GM12878 (cell line): ENCODE data around the gene GUK1. TPM values are rescaled to one million over a fixed set of nuclear protein-coding genes. Genes with fewer than 3 reads are reported as not detected.

Experiments used
- ATAC-seq: fragments of 200-7000 bp; cut with Tn5 transposase; 3 replicates; pipeline ENCODE4 v1.9.1; 2020; ENCODE audit warnings: mild to moderate bottlenecking, moderate library complexity
- BruUV-seq: library from RNA; stranded (reverse); fragments of 400-500 nt; replicated peaks from 2 replicates; lab custom pipeline; 2021; lab: Mats Ljungman, UMichigan
- CTCF ChIA-PET: fragments of 300-600 bp; sonication (Branson Sonifier 250); formaldehyde crosslinking; extraction: SDS; loops from one replicate; lab custom pipeline; 2021; ENCODE audit warnings: inconsistent platforms; lab: Yijun Ruan, JAX
- POLR2A ChIA-PET: fragments of 350-600 bp; formaldehyde crosslinking; extraction: SDS; loops from one replicate; lab custom pipeline; 2021; ENCODE audit warnings: inconsistent platforms; lab: Charles Lee
- RAD21 ChIA-PET: fragments of 300-600 bp; sonication (Branson Sonifier 250); formaldehyde crosslinking; loops from one replicate; lab custom pipeline; 2023; ENCODE audit warnings: antibody characterized with exemption; ENCODE audit not compliant: unreplicated experiment; lab: Charles Lee
- SMC1A ChIA-PET: fragments of 300-600 bp; sonication (Branson Sonifier 250); formaldehyde crosslinking; loops from one replicate; lab custom pipeline; 2023; ENCODE audit not compliant: unreplicated experiment, uncharacterized antibody; lab: Charles Lee
- DNase-seq: peaks from one replicate; pipeline ENCODE4 v3.0.0-alpha.2; 2011; ENCODE audit warnings: low read depth, low spot score
- FAIRE-seq: peaks from 3 replicates; lab custom pipeline; 2011; peaks lifted over from hg19 to GRCh38; lab: Jason Lieb, UNC
- H2AFZ ChIP-seq: 2 replicates; pipeline ENCODE4 v1.6.0; 2011; ENCODE audit warnings: low read depth, low read length, control low read depth; ENCODE audit not compliant: control insufficient read depth
- H3K27ac ChIP-seq: 2 replicates; pipeline ENCODE4 v1.5.1; 2011; ENCODE audit warnings: control low read depth; ENCODE audit not compliant: control insufficient read depth, insufficient read depth
- H3K27me3 ChIP-seq, 2 experiments: replicated peaks in 1 of 2; 2 replicates each; pipeline versions ENCODE4 v1.6.0 to v1.6.1; 2011; ENCODE audit warnings: low read length in 1 of 2; ENCODE audit not compliant: control insufficient read depth in 2 of 2, insufficient read depth in 2 of 2
- H3K36me3 ChIP-seq, 2 experiments: 2 replicates each; pipeline ENCODE4 v1.5.1; 2011; ENCODE audit warnings: low read length in 1 of 2; ENCODE audit not compliant: control insufficient read depth in 2 of 2, insufficient read depth in 2 of 2
- H3K4me1 ChIP-seq: 2 replicates; pipeline ENCODE4 v1.6.1; 2011; ENCODE audit warnings: mild to moderate bottlenecking, low read length, moderate library complexity, mixed read lengths; ENCODE audit not compliant: control insufficient read depth, insufficient read depth
- H3K4me2 ChIP-seq: 2 replicates; pipeline ENCODE4 v1.6.0; 2011; ENCODE audit warnings: control low read depth; ENCODE audit not compliant: control insufficient read depth, insufficient read depth
- H3K4me3 ChIP-seq: fragments of 200-600 bp; sonication (generic); 2 replicates; pipeline ENCODE4 v1.5.1; 2016
- H3K79me2 ChIP-seq: 2 replicates; pipeline ENCODE4 v1.6.0; 2011; ENCODE audit warnings: low read length; ENCODE audit not compliant: control insufficient read depth, insufficient read depth
- H3K9ac ChIP-seq: 2 replicates; pipeline ENCODE4 v1.8.0; 2011; ENCODE audit warnings: low read length, control low read depth, mixed read lengths; ENCODE audit not compliant: control insufficient read depth, insufficient read depth
- H3K9me3 ChIP-seq: replicated peaks from 3 replicates; pipeline ENCODE4 v1.5.1; 2011; ENCODE audit warnings: mild to moderate bottlenecking, low read length; ENCODE audit not compliant: control insufficient read depth, insufficient read depth
- H4K20me1 ChIP-seq: 2 replicates; pipeline ENCODE4 v1.6.0; 2011; ENCODE audit not compliant: control insufficient read depth, insufficient read depth
- FOXK2 ChIP-seq: fragments of 450-650 bp; IDR thresholded peaks from 2 replicates; pipeline ENCODE4 v1.6.1; 2017; ENCODE audit warnings: mild to moderate bottlenecking, moderate library complexity
- MEF2B ChIP-seq: fragments of 450-650 bp; IDR thresholded peaks from 2 replicates; pipeline ENCODE4 v1.6.1; 2018; ENCODE audit warnings: mild to moderate bottlenecking, moderate library complexity; ENCODE audit not compliant: partially characterized antibody, poor library complexity, severe bottlenecking
- MTA2 ChIP-seq: fragments of 450-650 bp; IDR thresholded peaks from 2 replicates; pipeline ENCODE4 v1.6.1; 2016; ENCODE audit warnings: low read depth, mild to moderate bottlenecking, moderate library complexity
- MYC ChIP-seq: IDR thresholded peaks from 2 replicates; pipeline ENCODE4 v1.6.1; 2011; ENCODE audit warnings: mild to moderate bottlenecking, low read length, moderate library complexity, inconsistent platforms; ENCODE audit not compliant: insufficient read depth, insufficient replicate concordance, insufficient read length, severe bottlenecking
- PML ChIP-seq: IDR thresholded peaks from 2 replicates; pipeline ENCODE4 v1.6.1; 2012; ENCODE audit warnings: low read length, inconsistent platforms
- POU2F2 ChIP-seq: IDR thresholded peaks from 3 replicates; pipeline ENCODE4 v1.6.1; 2011; ENCODE audit warnings: low read depth, mild to moderate bottlenecking, low read length, borderline replicate concordance
- RBBP5 ChIP-seq: fragments of 200-600 bp; sonication (generic); conservative IDR thresholded peaks from 2 replicates; pipeline ENCODE4 v1.6.1; 2016
- SMARCA5 ChIP-seq: fragments of 450-650 bp; IDR thresholded peaks from 2 replicates; pipeline ENCODE4 v1.6.1; 2017; ENCODE audit warnings: mild to moderate bottlenecking
- SUPT20H ChIP-seq: IDR thresholded peaks from 2 replicates; pipeline ENCODE4 v1.6.1; 2011; ENCODE audit warnings: low read depth, mild to moderate bottlenecking, low read length, moderate library complexity, borderline replicate concordance; ENCODE audit not compliant: control insufficient read depth
- WGBS: methylation state at CpG from one replicate; pipeline ENCODE4 v1.1.6; 2016; ENCODE audit warnings: low lambda C conversion rate; ENCODE audit not compliant: insufficient replicate concordance, insufficient coverage; ENCODE audit errors: missing lambda C conversion rate; 5-methylcytosine and 5-hydroxymethylcytosine counted together
- in situ Hi-C: fragments of 300-500 bp; cut with MboI; formaldehyde crosslinking; loops from 9 replicates; pipeline ENCODE4 v1.14.3; 2018; ENCODE audit warnings: mixed read lengths
- intact Hi-C: fragments of 100-400 bp; cut with micrococcal nuclease; formaldehyde crosslinking; loops from one replicate; pipeline ENCODE4 v1.14.2; 2022; ENCODE audit not compliant: unreplicated experiment
- polyA plus RNA-seq, 11 experiments: library from polyadenylated mRNA; depleted of rRNA in 4 of 11; unstranded in 6 of 11; stranded (reverse) in 5 of 11; fragments of >200 nt; fragmentation: Nextera tagmentation in 4 of 11; fragmentation: Illumina TruSeq in 1 of 11; extraction: Ambion mirVana in 4 of 11; extraction: Trizol in 1 of 11; gene quantifications; 1 replicate in 1 of 11; 2 replicates in 10 of 11; pipeline versions ENCODE4 v1.2.1 to v1.2.3, GENCODE V29; 2011 to 2016; ENCODE audit warnings: inconsistent platforms in 2 of 11, missing spikeins in 2 of 11, low read depth in 1 of 11
- total RNA-seq, 4 experiments: library from RNA; depleted of rRNA in 3 of 4; stranded (reverse); fragments of >200 nt in 3 of 4; fragmentation: Illumina TruSeq in 1 of 4; extraction: Trizol in 1 of 4; gene quantifications; 2 replicates each; pipeline versions ENCODE4 v1.2.1 to v1.2.3, GENCODE V29; 2013 to 2021
- TF ChIP-seq, protein P1 (sequence below): fragments of 450-650 bp; IDR thresholded peaks from 2 replicates; pipeline ENCODE4 v1.6.1; 2018; ENCODE audit warnings: mild to moderate bottlenecking, low read depth, moderate library complexity; ENCODE audit not compliant: partially characterized antibody
- TF ChIP-seq, protein P2 (sequence below): fragments of 450-650 bp; IDR thresholded peaks from 2 replicates; pipeline ENCODE4 v1.6.1; 2016; ENCODE audit warnings: mild to moderate bottlenecking, moderate library complexity, borderline replicate concordance

The GUK1 gene
- total and polyA plus RNA-seq, 10 of the 15 experiments (the other 5 are each of a cell fraction or from before 2014, with no cell fraction given) = 6.3 to 357 (median 203) TPM

DNA sequence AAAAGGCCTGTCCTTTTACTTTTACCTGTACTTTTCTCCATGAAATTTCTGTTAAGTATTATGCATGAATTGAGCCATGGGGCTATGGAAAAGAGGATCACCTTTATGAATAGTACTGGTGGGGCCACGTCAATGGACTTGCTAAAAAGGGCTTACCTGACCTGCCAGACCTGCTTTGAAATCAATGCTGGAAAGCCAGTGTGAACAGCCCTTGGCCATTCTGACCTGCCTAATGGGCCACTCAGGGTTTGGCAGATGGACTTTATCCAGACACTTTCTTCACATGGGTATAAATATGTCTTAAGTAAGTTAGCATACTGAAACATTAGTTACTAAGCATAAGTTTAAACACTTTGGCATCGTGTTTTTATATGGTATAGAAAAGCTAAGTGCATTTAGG is 8.3 kb upstream of the GUK1 start:
- H3K4me2 ChIP-seq = no peak overlapping the region
- no peak for ATAC-seq
- BruUV-seq = no TSS peak
- intact Hi-C loops (loop anchor here (2.0 to 5.0 kb wide), 3 partner anchors 326 to 383 kb away; a partner anchor contains a TSS), in situ Hi-C loops (no loop called here)
- H3K4me1 ChIP-seq = no peaks in the 10 kb centered on the region
- CTCF ChIA-PET = interaction anchor here (1.0 to 5.2 kb wide), 6 partner anchors 10 to 55 kb away, joined by 3 to 63 read pairs (median 6); partner anchors contain the start of genes ARF1 and IBA57
- no peak overlapping the region for H3K27ac ChIP-seq
- H3K27me3 ChIP-seq = no peaks in the 10 kb centered on the region; a peak in 2 of 4 replicates
- no peak for DNase-seq
- SMC1A ChIA-PET = interaction anchor here (1.4 to 3.0 kb wide), 2 partner anchors 9 to 34 kb away, joined by 3 to 32 read pairs; partner anchors contain the start of gene IBA57
- WGBS = 42% methylated on average over 2 of the region's 2 CpGs
- H3K4me3 ChIP-seq = no peak overlapping the region
- POLR2A ChIA-PET = no interaction called here
- RAD21 ChIA-PET = interaction anchor here (1.1 to 2.8 kb wide), 2 partner anchors 35 to 382 kb away, joined by 4 to 27 read pairs; partner anchors contain the start of gene IBA57
- no peaks in the 10 kb centered on the region for H3K36me3 ChIP-seq
- H3K9ac ChIP-seq = no peak overlapping the region
- no peaks in the 10 kb centered on the region for H4K20me1 ChIP-seq
- TF ChIP-seq SUPT20H (no peak), SMARCA5 (no peak), MTA2 (no peak), MEF2B (no peak), PML (no peak), POU2F2 (no peak), MYC (no peak), RBBP5 (no peak), FOXK2 (no peak)
- TF ChIP-seq, protein P1, sequence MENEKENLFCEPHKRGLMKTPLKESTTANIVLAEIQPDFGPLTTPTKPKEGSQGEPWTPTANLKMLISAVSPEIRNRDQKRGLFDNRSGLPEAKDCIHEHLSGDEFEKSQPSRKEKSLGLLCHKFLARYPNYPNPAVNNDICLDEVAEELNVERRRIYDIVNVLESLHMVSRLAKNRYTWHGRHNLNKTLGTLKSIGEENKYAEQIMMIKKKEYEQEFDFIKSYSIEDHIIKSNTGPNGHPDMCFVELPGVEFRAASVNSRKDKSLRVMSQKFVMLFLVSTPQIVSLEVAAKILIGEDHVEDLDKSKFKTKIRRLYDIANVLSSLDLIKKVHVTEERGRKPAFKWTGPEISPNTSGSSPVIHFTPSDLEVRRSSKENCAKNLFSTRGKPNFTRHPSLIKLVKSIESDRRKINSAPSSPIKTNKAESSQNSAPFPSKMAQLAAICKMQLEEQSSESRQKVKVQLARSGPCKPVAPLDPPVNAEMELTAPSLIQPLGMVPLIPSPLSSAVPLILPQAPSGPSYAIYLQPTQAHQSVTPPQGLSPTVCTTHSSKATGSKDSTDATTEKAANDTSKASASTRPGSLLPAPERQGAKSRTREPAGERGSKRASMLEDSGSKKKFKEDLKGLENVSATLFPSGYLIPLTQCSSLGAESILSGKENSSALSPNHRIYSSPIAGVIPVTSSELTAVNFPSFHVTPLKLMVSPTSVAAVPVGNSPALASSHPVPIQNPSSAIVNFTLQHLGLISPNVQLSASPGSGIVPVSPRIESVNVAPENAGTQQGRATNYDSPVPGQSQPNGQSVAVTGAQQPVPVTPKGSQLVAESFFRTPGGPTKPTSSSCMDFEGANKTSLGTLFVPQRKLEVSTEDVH = no peak
- TF ChIP-seq, protein P2, sequence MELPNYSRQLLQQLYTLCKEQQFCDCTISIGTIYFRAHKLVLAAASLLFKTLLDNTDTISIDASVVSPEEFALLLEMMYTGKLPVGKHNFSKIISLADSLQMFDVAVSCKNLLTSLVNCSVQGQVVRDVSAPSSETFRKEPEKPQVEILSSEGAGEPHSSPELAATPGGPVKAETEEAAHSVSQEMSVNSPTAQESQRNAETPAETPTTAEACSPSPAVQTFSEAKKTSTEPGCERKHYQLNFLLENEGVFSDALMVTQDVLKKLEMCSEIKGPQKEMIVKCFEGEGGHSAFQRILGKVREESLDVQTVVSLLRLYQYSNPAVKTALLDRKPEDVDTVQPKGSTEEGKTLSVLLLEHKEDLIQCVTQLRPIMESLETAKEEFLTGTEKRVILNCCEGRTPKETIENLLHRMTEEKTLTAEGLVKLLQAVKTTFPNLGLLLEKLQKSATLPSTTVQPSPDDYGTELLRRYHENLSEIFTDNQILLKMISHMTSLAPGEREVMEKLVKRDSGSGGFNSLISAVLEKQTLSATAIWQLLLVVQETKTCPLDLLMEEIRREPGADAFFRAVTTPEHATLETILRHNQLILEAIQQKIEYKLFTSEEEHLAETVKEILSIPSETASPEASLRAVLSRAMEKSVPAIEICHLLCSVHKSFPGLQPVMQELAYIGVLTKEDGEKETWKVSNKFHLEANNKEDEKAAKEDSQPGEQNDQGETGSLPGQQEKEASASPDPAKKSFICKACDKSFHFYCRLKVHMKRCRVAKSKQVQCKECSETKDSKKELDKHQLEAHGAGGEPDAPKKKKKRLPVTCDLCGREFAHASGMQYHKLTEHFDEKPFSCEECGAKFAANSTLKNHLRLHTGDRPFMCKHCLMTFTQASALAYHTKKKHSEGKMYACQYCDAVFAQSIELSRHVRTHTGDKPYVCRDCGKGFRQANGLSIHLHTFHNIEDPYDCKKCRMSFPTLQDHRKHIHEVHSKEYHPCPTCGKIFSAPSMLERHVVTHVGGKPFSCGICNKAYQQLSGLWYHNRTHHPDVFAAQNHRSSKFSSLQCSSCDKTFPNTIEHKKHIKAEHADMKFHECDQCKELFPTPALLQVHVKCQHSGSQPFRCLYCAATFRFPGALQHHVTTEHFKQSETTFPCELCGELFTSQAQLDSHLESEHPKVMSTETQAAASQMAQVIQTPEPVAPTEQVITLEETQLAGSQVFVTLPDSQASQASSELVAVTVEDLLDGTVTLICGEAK = no peak
- no peaks in the 10 kb centered on the region for H3K9me3 ChIP-seq
- H3K79me2 ChIP-seq = no peaks in the 10 kb centered on the region
- no peak for FAIRE-seq
- no peak overlapping the region for H2AFZ ChIP-seq
